ENCODE measurements around the gene ITGB4. TPM values are rescaled to one million over a fixed set of nuclear protein-coding genes. Genes with fewer than 3 reads are reported as not detected.

The ITGB4 gene
- total RNA-seq, 2 experiments from 2014 or later = 0.81 to 1.3 TPM

GRCh38 chr17:75769536-75769935, 48.3 kb downstream of the ITGB4 start:
- H3K27ac Mint-ChIP-seq = no peak overlapping the region
- H3K4me3 Mint-ChIP-seq = no peak overlapping the region
- H3K9me3 ChIP-seq (ENCODE audit: control insufficient read depth in 1 of 2, insufficient read depth in 1 of 2, low read length in 2 of 2) = no peaks in the 10 kb centered on the region
- no peak for TF ChIP-seq CTCF (IDR thresholded peaks at IDR 0.05)
- peaks cover 8% of the 10 kb centered on the region for H3K4me1 ChIP-seq (ENCODE audit: insufficient read depth, low read length)
- ChIA-PET POLR2A (interaction anchor here (1.6 kb wide), 2 partner anchors 11 to 86 kb away, joined by 5 to 6 read pairs; partner anchors contain the start of gene WBP2), CTCF (no interaction called here)
- no peak overlapping the region for H3K27ac ChIP-seq (ENCODE audit: low read depth in 1 of 2, low read length in 2 of 2)
- H3K27me3 Mint-ChIP-seq = no peaks in the 10 kb centered on the region
- H3K4me1 Mint-ChIP-seq (ENCODE audit: low read depth) = peaks cover 3% of the 10 kb centered on the region
- ATAC-seq (ENCODE audit: poor library complexity) (no peak), DNase-seq (no peak)
- peaks cover 5% of the 10 kb centered on the region for H3K36me3 Mint-ChIP-seq (ENCODE audit: low read depth)
- intact Hi-C loops (cut with DNase I, micrococcal nuclease) = loop anchor here in 1 of 2 experiments (5.0 kb wide), 1 partner anchor 58 kb away; no protein-coding TSS in a partner anchor
- H3K9me3 Mint-ChIP-seq = no peaks in the 10 kb centered on the region
- no peaks in the 10 kb centered on the region for H3K27me3 ChIP-seq (ENCODE audit: control insufficient read depth in 1 of 2, insufficient read depth in 2 of 2, low read length in 2 of 2)
- peaks cover 4% of the 10 kb centered on the region for H3K36me3 ChIP-seq (ENCODE audit: insufficient read depth, low read length)
- no peak overlapping the region for H3K4me3 ChIP-seq (ENCODE audit: low read length)

- H3K27ac Mint-ChIP-seq = no peak overlapping the region
These were observed 50.3 kb downstream of the ITGB4 start for GRCh38 chr17:75771334-75772281.

More at GRCh38 chr17:75771334-75772281, 50.3 kb downstream of the ITGB4 start:
- peaks cover 7% of the 10 kb centered on the region for H3K4me1 ChIP-seq (ENCODE audit: insufficient read depth, low read length)
- no peak for TF ChIP-seq CTCF (IDR thresholded peaks at IDR 0.05)
- no peak overlapping the region for H3K27ac ChIP-seq (ENCODE audit: low read depth in 1 of 2, low read length in 2 of 2)
- intact Hi-C loops (cut with DNase I, micrococcal nuclease) = no loop called here
- no peak overlapping the region for H3K4me3 ChIP-seq (ENCODE audit: low read length)
- CTCF ChIA-PET = interaction anchor here (0.7 to 1.9 kb wide), 3 partner anchors 10 to 18 kb away, joined by 3 to 4 read pairs (median 4); no protein-coding TSS in a partner anchor
- H3K27me3 ChIP-seq (ENCODE audit: control insufficient read depth in 1 of 2, insufficient read depth in 2 of 2, low read length in 2 of 2) = no peaks in the 10 kb centered on the region
- H3K4me3 Mint-ChIP-seq = no peak overlapping the region
- ATAC-seq (ENCODE audit: poor library complexity) (no peak), DNase-seq (peak in 1 of 14 experiments; percentile 21)
- POLR2A ChIA-PET = interaction anchor here (8.7 kb wide), 1 partner anchor 9 kb away, joined by 246 read pairs; the partner anchor contains the start of gene GALK1
- H3K27me3 Mint-ChIP-seq = no peaks in the 10 kb centered on the region
- H3K36me3 Mint-ChIP-seq (ENCODE audit: low read depth) = peaks cover 23% of the 10 kb centered on the region
- no peaks in the 10 kb centered on the region for H3K9me3 ChIP-seq (ENCODE audit: control insufficient read depth in 1 of 2, insufficient read depth in 1 of 2, low read length in 2 of 2)
- H3K4me1 Mint-ChIP-seq (ENCODE audit: low read depth) = peaks cover 18% of the 10 kb centered on the region
- peaks cover 15% of the 10 kb centered on the region for H3K36me3 ChIP-seq (ENCODE audit: insufficient read depth, low read length)
- H3K9me3 Mint-ChIP-seq = no peaks in the 10 kb centered on the region

All from CD4-positive, alpha-beta T cell (primary cell).